ENCODE measurements around the gene ZNF493.

ZNF493 gene

DNA sequence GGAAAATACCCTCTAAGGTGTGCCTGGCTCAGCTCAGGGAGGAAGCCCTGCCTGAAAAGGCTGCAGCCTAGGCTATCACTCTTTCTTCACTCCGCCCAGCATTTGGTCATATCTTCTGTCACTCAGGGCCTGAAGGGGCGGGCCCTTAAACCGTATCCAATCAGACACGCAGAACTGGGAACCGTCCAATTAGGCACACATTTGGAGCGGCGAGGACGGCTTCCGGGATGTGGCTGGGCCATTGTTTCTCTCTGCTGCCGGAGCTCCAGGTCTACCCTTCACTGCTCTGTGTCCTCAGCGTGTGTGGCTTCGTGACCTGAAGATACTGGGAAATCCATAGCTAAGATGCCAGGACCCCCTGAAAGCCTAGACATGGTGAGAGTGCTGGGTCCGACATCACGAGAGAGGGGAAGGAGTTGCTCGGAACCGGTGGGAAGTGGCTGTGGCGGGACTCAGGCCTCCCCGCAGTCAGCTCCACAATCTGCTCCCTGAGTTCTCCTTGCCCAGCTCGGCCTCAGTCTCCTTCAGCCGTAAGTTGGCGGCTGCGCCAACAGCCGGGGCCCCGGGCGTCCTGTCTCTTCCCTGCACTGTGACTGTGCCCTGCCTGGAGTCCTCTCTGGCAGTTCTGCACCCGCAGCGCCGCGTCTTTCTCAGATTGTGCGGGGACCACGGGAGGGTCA lies at the start of gene ZNF493:
TSS of gene ZNF493 (plus strand) at position 241 of the 680 bp plus-strand sequence. CDS start at position 346, 105 bp downstream.
- peak; percentile 87 for DNase-seq

DNA sequence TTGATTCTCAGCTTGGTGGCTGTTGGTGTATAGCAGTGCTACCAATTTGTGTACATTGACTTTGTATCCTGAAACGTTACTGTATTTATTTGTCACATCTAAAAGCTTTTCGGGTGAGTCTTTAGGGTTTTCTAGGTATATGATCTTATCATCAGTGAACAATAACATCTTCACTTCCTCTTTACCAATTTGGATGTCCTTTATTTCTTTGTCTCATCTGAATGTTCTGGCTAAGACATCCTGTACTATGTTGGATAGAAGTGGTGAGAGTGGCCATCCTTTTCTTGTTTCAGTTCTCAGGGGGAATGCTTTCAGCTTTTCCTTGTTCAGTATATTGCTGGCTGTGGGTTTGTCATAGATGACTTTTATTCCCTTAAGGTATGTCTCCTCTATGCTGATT lies 44.1 kb upstream of the ZNF493 start:
- DNase-seq = no peak

DNA sequence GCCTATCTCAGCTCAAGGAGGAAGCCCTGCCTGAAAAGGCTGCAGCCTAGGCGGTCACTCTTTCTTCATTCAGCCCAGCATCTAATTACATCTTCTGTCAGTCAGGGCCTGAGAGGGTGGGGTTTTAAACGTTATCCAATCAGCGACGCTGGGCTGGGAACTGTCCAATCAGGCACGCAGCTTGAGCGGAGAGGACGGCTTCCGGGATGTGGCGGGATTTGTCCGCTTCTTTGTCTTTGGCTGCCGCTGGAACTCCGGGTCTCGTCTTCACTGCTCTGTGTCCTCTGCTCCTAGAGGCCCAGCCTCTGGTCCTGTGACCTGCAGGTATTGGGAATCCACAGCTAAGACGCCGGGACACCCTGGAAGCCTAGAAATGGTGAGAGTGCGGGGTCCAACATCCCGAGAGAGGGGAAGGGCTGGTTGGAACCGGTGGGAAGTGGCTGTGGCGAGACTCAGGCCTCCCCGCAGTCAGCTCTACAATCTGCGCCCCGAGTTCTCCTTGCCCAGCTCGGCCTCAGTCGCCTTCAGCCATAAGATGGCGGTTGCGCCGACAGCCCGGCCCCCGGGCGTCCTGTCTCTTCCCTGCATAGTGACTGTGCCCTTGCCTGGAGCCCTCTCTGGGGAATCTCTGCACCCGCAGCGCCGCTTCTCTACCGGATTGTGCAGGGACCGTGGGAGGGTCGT lies 38.0 kb upstream of the ZNF493 start, which contains the start of gene ZNF738:
TSS of gene ZNF738 (plus strand) at position 233 of the 684 bp plus-strand sequence. CDS start at position 374, 141 bp downstream.
- peak; percentile 93 for DNase-seq

DNA sequence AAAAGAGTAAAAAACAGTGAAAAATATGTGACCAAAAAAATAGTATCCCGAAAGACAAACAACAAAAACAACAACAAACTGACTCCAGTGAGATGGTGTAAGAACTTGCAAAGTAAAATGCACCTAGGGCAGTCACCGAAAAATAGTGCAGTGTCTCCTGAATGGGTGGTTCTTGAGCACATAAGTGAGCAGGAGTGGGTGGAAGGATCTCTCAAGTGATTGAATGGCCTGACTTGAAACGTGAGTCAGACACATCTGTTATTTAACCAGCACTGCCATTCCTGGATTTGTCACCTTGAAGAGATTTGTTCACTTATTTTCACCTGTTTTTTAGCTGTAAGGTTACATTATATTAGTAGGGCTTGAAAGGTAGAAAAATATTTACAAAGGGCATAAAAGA lies 34.6 kb upstream of the ZNF493 start:
- no peak for DNase-seq

DNA sequence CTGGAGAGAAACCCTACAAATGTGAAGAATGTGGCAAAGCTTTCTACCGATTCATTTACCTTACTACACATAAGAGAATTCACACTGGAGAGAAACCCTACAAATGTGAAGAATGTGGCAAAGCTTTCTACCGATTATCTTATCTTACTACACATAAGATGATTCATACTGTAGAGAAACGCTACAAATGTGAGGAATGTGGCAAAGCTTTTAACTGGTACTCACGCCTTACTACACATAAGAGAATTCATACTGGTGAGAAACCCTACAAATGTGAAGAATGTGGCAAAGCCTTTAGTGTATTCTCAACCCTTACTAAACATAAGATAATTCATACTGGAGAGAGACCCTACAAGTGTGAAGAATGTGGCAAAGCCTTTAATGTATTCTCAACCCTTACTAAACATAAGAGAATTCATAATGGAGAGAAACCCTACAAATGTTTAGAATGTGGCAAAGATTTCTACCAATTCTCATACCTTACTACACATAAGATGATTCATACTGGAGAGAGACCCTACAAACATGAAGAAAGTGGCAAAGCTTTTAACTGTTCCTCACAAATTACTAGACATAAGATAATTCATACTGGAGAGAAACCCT lies 12.9 kb upstream of the ZNF493 start:
- DNase-seq = no peak

DNA sequence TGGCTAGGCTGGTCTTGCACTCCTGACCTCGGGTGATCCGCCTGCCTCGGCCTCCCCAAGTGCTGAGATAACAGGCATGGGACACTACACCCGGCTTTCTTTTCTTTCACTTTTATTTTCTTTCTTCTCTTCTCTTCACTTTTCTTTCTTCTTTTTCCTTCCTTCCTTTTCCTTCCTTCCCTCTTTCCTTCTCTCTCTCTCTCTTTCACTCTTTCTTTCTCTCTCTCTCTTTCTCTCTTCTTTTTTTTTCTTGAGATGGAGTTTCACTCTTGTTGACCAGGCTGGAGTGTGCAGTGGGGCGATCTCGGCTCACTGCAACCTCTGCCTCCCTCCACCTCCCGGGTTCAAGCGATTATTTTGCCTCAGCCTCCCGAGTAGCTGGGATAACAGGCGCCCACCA lies 812 bp upstream of the ZNF493 start:
- no peak for DNase-seq

DNA sequence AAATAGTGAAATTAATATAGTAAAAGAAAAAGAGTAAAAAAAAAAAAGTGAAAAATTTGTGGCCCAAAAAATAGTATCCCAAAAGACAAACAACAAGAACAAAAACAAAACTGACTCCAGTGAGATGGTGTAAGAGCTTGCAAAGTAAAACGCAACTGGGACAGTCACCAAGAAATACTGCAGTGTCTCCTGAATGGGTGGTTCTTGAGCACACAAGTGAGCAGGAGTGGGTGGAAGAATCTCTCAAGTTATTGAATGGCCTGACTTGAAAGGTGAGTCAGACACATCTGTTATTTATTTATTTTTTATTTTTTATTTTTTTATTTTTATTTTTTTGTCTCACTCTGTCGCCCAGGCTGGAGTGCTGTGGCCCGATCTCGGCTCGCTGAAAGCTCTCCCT lies 1.9 kb downstream of the ZNF493 start:
- no peak for DNase-seq

DNA sequence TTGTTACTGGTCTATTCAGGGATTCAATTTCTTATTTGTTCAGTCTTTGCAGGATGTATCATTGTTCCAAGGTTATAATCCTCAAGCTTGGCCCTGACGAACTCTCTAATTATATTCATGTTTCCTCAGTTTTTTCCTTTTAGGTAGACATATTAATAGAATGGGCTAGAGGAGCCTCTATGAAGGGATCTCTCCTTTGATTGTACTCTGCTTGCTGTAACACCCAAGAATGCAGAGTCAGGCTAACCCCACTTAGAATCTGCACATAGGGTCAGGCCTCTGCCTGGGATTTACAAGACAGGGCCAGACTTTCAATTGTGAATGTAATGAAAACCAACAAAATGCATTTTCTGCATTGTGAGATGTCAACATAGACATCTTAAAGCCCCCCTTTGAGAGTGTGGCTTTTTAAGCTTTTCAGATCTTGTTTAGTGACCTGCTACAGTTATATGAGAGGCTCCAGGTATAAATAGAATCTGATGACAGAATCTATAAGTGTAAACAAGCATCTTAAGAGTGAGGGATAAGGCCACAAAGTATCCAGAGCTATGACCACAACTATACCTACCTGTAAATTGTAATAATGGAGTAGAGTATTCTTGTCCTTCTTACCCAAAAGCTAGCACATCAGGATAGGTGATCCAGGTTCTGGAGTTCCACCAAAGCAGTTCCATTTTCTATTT lies 5.5 kb downstream of the ZNF493 start:
- no peak for DNase-seq

DNA sequence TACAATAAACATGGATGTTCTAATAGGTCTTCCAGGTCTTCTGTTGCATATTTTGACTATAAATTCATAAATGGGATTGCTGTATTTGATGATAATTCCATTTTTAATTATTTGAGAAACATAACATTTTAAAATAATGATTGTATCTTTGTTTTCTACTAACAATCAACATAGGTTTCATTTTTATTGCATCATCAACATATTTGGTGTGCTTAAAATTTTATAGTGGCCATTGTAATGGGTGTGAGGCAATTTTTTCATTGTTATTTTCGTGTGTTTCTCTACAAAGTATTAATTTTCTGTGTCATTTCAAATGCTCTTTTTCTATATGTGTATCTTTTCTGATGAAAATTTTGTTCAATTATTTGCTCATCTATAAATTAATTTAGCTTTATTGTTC lies 13.2 kb downstream of the ZNF493 start:
- DNase-seq = no peak

DNA sequence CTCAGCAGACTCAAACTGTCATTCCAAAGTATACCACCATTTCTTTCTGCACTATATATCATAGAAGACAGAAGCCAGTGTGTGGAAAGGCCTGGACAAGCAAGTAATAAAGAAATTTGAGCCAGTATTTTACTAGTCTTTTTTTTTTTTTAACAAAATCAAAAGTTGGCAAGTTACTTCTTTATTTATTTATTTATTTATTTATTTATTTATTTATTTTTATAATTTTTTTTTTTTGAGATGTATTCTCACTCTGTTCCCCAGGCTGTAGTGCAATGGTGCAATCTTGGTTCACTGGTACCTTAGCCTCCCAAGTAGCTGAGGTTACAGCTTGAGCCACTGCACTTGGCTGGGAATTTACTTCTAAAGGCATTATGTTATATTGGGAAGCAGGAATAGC lies 25.3 kb downstream of the ZNF493 start:
- DNase-seq = no peak

DNA sequence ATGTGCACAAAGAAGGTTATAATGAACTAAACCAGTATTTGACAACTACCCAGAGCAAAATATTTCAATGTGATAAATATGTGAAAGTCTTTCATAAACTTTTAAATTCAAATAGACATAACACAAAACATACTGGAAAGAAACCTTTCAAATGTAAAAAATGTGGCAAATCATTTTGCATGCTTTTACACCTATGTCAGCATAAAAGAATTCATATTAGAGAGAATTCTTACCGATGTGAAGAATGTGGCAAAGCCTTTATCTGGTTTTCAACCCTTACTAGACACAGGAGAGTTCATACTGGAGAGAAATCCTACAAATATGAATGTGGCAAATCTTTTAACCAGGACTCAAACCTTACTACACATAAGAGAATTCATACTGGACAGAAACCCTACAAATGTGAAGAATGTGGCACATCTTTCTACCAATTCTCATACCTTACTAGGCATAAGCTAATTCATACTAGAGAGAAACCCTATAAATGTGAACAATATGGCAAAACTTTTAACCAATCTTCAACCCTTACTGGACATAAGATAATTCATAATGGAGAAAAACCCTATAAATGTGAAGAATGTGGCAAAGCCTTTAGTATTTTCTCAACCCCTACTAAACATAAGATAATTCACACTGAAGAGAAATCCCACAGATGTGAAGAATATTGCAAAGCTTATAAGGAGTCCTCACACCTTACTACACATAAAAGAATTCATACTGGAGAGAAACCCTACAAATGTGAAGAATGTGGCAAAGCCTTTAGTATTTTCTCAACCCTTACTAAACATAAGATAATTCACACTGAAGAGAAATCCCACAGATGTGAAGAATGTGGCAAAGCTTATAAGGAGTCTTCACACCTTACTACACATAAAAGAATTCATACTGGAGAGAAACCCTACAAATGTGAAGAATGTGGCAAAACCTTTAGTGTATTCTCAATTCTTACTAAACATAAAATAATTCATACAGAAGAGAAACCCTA lies 26.4 kb downstream of the ZNF493 start:
- no peak for DNase-seq

DNA sequence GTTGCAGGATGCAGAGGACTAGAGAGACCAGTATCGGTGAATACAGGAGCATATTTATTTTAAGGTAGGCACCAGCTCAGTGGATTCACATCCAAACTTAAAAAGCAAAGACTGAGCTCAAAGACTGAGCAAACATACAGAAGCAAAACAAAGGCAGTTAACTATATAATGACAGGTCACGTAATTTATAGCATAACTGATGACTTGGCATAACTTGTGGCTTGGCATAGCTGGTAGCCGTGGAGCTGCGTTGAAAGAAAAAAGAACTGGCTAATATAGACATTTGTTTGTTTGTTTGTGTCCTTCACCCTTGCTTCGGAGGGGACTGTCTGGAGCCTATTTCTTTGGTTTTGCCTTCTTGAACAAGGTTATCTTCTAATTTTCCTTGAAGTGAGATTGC lies 33.7 kb downstream of the ZNF493 start:
- no peak for DNase-seq

DNA sequence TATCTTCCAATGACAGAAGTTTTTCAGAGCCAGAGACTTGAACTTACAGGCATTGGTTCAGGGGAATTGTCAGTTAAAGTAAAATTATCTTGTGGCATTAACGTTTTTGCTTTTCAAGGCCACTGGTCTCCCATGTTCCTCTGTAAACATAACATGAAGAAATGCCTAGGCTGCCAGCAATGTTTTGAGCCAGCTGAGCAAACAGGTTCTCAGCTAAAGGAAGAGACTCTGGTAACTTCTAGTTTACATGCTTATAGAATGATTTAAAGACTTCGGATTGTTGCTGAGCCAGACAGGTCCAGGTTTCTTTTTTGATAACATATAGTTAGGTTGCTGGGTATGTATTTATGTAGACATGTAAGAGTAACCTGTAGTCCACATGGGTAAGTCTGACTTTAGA lies 35.7 kb downstream of the ZNF493 start:
- no peak for DNase-seq

DNA sequence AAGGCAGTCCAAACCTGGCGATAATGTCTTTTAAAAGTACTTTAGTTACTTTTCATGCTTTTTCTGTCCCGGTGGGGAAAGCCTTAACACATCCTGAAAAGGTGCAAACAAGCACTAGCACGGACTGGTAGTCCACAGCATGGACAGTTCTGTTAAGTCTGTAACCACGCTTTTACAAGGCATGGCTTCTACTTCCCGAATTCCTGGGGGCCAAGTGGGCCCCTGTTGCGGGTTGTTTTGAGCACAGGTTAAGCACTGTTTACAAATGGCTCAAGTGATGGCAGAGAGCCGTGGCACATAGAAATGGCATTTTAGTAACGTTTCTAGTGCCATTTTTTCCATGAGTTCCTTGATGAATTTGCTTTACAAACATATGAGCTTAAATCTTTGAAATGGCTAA lies 37.6 kb downstream of the ZNF493 start:
- DNase-seq = no peak

DNA sequence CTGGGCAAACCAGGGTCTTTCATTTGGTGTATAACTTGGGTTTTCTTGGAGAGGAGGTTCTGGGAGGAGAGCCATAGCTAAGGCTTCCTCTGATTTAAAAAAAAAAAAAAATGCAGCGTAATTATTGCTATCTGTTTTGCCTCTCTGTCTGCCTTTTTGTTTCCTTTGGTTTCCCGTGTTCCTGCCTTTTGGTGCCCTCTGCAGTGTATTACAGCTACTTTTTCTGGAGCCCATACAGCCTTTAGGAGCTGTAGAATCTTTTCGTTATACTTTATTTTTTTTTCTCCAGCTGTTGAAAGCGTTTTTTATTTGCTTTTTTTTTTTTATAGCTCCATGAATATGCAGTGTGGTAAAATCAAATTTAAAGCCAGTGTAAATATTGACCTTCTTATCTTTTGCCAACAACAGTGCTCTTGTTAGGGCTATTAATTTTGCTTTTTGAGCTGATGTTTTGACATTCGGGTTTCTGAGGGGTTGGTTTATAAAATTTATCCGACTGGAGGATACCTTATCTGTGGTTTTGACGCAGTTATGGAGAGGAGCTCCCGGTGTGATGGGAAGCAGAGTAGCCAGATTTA lies 38.1 kb downstream of the ZNF493 start:
- DNase-seq = no peak

DNA sequence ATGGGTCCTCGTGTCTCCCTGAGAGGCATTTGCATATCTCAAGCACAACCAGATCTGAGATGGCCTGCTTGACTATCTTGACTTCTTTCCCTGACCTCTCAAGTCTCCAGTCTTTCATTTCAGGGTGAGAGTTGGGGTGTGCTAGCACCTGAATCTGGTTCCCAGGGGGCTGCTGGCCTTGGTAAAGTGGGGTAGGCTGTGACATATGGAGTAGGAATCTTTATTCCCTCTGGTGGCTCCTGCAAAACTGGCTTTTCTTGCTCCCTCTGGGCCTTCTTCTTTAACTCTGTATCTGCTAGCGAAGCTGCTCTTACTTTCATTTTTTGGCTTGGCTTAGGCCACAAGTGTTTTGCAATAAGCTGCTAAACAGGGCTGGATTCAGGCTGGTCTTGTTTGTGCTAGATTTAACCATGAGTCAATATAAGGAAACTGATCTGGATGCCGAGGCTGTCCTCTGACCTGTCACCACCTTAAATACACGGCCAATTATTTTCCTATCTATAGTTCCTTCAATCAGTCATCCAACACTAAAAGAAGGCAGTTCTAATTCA lies 42.3 kb downstream of the ZNF493 start:
- DNase-seq = no peak

DNA sequence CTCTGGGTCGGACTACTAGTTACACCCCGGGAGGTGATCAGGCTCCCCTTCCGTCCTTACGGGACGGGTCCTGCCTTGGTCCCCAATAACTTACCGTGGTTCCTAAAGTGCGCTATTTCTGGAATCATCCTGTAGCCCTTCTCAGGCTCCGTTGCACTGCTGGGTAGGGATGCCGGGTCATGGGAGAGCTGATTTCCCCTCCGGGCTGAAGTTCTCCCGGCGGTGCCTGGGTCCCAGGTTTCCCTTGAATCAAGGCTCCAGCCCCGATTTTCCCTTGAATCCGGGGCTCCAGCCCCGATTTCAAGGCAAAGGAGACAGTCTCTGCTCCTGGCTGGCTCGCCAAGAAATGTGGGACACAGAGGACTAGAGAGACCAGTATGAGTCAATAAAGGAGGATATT lies 43.4 kb downstream of the ZNF493 start:
- DNase-seq = no peak

DNA sequence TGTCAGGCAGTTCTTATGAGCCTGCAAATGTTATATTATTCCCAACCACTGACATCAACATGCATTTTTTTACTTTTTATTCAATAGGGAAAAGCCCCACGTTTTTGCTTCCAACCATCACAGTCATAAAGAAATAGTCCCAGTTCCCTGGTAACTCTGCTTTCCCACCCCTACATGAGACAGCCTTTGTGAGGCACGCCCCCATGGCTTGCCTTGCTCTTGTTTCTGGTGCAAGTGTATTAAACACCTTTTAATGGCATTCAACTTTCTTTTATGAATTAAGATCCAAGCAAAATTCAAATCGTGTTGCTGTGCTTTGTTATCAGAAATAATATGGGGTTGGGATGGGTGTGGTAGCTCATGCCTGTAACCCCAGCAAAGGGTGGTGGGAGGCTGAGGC lies 54.3 kb downstream of the ZNF493 start:
- no peak for DNase-seq

DNA sequence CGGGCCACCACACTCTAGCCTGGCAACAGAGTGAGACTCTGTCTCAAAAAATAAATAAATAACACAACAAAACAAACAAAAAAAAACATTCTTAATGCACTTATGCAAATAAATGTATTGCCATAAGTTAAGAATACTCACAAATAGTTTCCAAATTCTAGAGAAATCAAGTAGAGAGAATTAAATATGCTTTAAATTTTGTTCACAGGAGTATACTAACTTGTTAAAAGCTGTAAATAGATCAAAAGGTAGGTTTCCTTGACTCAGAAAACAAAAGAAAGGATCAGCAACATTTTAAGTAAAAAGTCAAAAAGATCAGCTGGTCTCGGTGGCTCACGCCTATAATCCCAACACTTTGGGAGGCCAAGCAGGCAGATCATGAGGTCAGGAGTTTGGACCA lies 58.0 kb downstream of the ZNF493 start:
- no peak for DNase-seq

DNA sequence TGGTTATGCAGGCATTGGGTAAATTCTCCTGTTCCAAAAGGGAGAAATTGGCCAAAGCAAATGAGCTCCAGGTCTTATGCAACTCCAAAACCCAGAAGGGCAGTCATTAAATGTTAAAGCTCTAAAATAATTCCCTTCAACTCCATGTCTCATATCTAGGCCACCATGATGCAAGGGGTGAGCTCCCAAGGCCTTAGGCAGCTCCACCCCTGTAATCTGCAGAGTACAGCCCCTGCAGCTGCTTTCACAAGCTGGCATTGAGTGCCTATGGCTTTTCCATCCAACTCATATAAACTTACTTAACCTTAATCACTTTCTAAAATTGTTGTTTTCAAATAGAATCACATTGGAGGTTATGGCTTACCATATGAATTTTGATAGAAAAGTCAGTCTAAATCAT lies 63.8 kb downstream of the ZNF493 start:
- DNase-seq = no peak

DNA sequence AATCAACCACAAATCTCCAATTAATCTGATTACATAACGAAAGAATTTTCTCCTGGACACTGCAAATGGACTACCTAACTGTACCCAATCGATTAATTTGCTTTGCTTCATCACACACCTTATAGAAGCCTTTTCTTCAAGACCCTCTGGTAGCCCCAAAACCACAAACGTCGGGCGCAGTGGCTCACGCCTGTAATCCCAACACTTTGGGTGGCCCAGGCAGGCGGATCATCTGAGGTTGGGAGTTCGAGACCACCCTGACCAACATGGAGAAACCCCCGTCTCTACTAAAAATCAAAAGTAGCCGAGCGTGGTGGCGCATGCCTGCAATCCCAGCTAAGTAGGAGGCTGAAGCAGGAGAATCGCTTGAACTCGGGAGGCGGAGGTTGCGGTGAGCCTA lies 65.6 kb downstream of the ZNF493 start:
- no peak for DNase-seq
